GM21576 (cell line): Measurements from ENCODE around the gene OR6S1.
"Not testable (repeated sequence)": the region's sequence is repeated elsewhere in the genome, so short reads cannot be mapped to it uniquely, and the experiment has no call there.

Experiments
- ATAC-seq: cut with Tn5 transposase; IDR thresholded peaks from one replicate; pipeline ENCODE4 v1.9.1; 2021; ENCODE audit warnings: mild to moderate bottlenecking, moderate library complexity; ENCODE audit not compliant: unreplicated experiment

Gene OR6S1

GRCh38 chr14:20631880-20632389 is 9.6 kb downstream of the OR6S1 start:
- ATAC-seq, result no peak

GRCh38 chr14:20631023-20631879 is 10.2 kb downstream of the OR6S1 start:
- no peak for ATAC-seq

- no peak for ATAC-seq
Observed at GRCh38 chr14:20630340-20631022, 11.0 kb downstream of the OR6S1 start.

GRCh38 chr14:20628063-20628854 is 13.2 kb downstream of the OR6S1 start:
- ATAC-seq, result no peak

- no peak for ATAC-seq
Observed at GRCh38 chr14:20627346-20628027, 14.0 kb downstream of the OR6S1 start.

GRCh38 chr14:20626274-20626673 is 15.2 kb downstream of the OR6S1 start:
- no peak for ATAC-seq

- peak; percentile 44 for ATAC-seq
Observed at GRCh38 chr14:20624495-20625070, 16.9 kb downstream of the OR6S1 start.

GRCh38 chr14:20623798-20624197 is 17.7 kb downstream of the OR6S1 start:
- ATAC-seq, result no peak

GRCh38 chr14:20622816-20623291 is 18.6 kb downstream of the OR6S1 start:
- no peak for ATAC-seq

- ATAC-seq, result no peak
Observed at GRCh38 chr14:20620798-20621478, 20.6 kb downstream of the OR6S1 start.

- ATAC-seq, result not testable (repeated sequence)
Observed at GRCh38 chr14:20619688-20620087, 21.8 kb downstream of the OR6S1 start.

GRCh38 chr14:20618271-20618749 is 23.2 kb downstream of the OR6S1 start:
- ATAC-seq, result no peak

GRCh38 chr14:20617138-20618003 is 24.1 kb downstream of the OR6S1 start:
- no peak for ATAC-seq

- no peak for ATAC-seq
Observed at GRCh38 chr14:20615996-20616395, 25.5 kb downstream of the OR6S1 start.

GRCh38 chr14:20614038-20614840 is 27.3 kb downstream of the OR6S1 start:
- ATAC-seq, result no peak

GRCh38 chr14:20613094-20614037 is 28.1 kb downstream of the OR6S1 start:
- ATAC-seq, result peak; percentile 68
